Measurements from ENCODE around the gene TMEM98. TPM values are rescaled to one million over a fixed set of nuclear protein-coding genes. Genes with fewer than 3 reads are reported as not detected.
"Not testable (repeated sequence)": the region's sequence is repeated elsewhere in the genome, so short reads cannot be mapped to it uniquely, and the experiment has no call there.

The TMEM98 gene
- total and polyA plus RNA-seq, 2 of the 4 experiments (the other 2 are of a cell fraction), result 173 to 195 TPM

DNA sequence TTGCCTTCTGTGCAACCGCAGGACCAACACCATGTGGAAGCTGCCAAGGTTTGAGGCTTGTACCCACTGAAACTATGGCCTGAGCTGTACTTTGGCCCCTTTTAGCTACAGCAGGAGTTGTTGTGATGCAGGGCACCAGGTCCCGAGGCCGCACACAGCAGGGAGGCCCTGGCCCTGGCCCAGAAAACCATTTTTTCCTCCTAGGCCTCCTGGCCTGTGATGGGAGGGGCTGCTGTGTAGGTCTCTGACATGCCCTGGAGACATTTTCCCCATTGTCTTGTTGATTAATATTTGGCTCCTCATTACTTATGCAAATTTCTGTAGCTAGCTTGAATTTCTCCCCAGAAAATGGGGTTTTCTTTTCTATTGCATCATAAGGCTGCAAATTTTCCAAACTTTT, 53.7 kb downstream of the TMEM98 start:
- 60% methylated on average over 1 of the region's 3 CpGs; no CpG with 5 or more reads in 1 of the 2 experiments for WGBS, 2 experiments (ENCODE audit: extremely low coverage in 2 of 2, insufficient read length in 1 of 2)
- not testable (repeated sequence) for H4K20me1 ChIP-seq (ENCODE audit: insufficient read depth, low read length)

More for the DNA sequence above, 53.7 kb downstream of the TMEM98 start:
- POLR2A ChIA-PET (ENCODE audit: unreplicated experiment); BruUV-seq (replicated peaks); in situ Hi-C loops (cut with MboI; ENCODE audit: low sequenced_read_pairs); H3K23ac ChIP-seq (ENCODE audit: low read depth, low read length); H3K4ac ChIP-seq (ENCODE audit: low read depth, low read length); H2AFZ ChIP-seq (replicated peaks; ENCODE audit: low read length, poor library complexity); H3K18ac ChIP-seq (ENCODE audit: low read depth, low read length); H2BK15ac ChIP-seq (ENCODE audit: low read depth, low read length); H3K14ac ChIP-seq (replicated peaks; ENCODE audit: low read depth, low read length); H3K27ac ChIP-seq (ENCODE audit: insufficient read depth, low read length); H4K5ac ChIP-seq (ENCODE audit: low read depth, low read length); H2BK5ac ChIP-seq (ENCODE audit: low read depth, low read length, poor library complexity, severe bottlenecking); H2AK9ac ChIP-seq (replicated peaks; ENCODE audit: low read depth, low read length, poor library complexity); ATAC-seq (ENCODE audit: low read depth); H4K8ac ChIP-seq (ENCODE audit: low read depth in 2 of 2, low read length in 2 of 2); H3K9me1 ChIP-seq (ENCODE audit: insufficient read depth, low read length); H3K27me3 ChIP-seq (ENCODE audit: control insufficient read depth, insufficient read depth, low read length); H3K9me3 ChIP-seq (ENCODE audit: control insufficient read depth, insufficient read depth, low read length); H3K79me1 ChIP-seq (ENCODE audit: low read depth in 1 of 2, low read length in 2 of 2); H2BK120ac ChIP-seq (ENCODE audit: low read depth, low read length); H3K9ac ChIP-seq (ENCODE audit: low read depth, low read length); dilution Hi-C loops (cut with HindIII; ENCODE audit: low sequenced_read_pairs, unreplicated experiment); intact Hi-C loops (cut with micrococcal nuclease); H4K91ac ChIP-seq (ENCODE audit: insufficient read depth, low read depth, low read length); H3K36me3 ChIP-seq (ENCODE audit: control insufficient read depth, insufficient read depth, low read length); H3K4me1 ChIP-seq (ENCODE audit: control insufficient read depth, insufficient read depth, low read length); H3K4me3 ChIP-seq (ENCODE audit: insufficient read depth, low read depth, low read length); H2AK5ac ChIP-seq (ENCODE audit: low read depth, low read length); DNase-seq; H2BK20ac ChIP-seq (ENCODE audit: low read depth, low read length); H3K4me2 ChIP-seq (ENCODE audit: low read depth, low read length); H3K56ac ChIP-seq (ENCODE audit: extremely low read depth, insufficient read depth, low read length): not testable (repeated sequence)
- CTCF ChIA-PET, result interaction anchor here (0.6 kb wide), 1 partner anchor 67 kb away, joined by 3 read pairs; no protein-coding TSS in a partner anchor

All from IMR-90 (cell line).